ENCODE measurements around the gene FCSK.
A peak's percentile ranks its signal among the peaks of the same experiment; 100 is the strongest.
"Not testable (repeated sequence)": the region's sequence is repeated elsewhere in the genome, so short reads cannot be mapped to it uniquely, and the experiment has no call there.

FCSK gene

GRCh38 chr16:70432356-70432722 lies 22.1 kb upstream of the FCSK start:
- DNase-seq: no peak

- DNase-seq: no peak
These were observed 21.5 kb upstream of the FCSK start for GRCh38 chr16:70432723-70433457.

GRCh38 chr16:70433458-70434103 lies 20.8 kb upstream of the FCSK start:
- no peak for DNase-seq

- no peak for DNase-seq
These were observed 19.7 kb upstream of the FCSK start for GRCh38 chr16:70434484-70435260.

- DNase-seq: no peak
These were observed 17.3 kb upstream of the FCSK start for GRCh38 chr16:70437017-70437581.

GRCh38 chr16:70437582-70438557 lies 16.5 kb upstream of the FCSK start:
- DNase-seq: peak in 1 of 2 experiments; percentile 25

GRCh38 chr16:70438585-70438968 lies 15.8 kb upstream of the FCSK start:
- DNase-seq: no peak

GRCh38 chr16:70438969-70439862 lies 15.2 kb upstream of the FCSK start, which contains the start of gene ST3GAL2:
TSS of gene ST3GAL2 (minus strand) at chr16:70439100. CDS start at chr16:70398530, 40,570 bp downstream.
- peak; percentile 93 to 94 for DNase-seq

GRCh38 chr16:70440009-70440692 lies 14.2 kb upstream of the FCSK start:
- DNase-seq: no peak

- DNase-seq: no peak
These were observed 12.9 kb upstream of the FCSK start for GRCh38 chr16:70441406-70441990.

GRCh38 chr16:70442344-70442743 lies 12.1 kb upstream of the FCSK start:
- DNase-seq: no peak

GRCh38 chr16:70444249-70445063 lies 9.9 kb upstream of the FCSK start:
- DNase-seq: no peak

GRCh38 chr16:70448075-70448474 lies 6.3 kb upstream of the FCSK start:
- DNase-seq: no peak

- DNase-seq: not testable (repeated sequence)
These were observed 4.0 kb upstream of the FCSK start for GRCh38 chr16:70450142-70451003.

GRCh38 chr16:70451004-70451340 lies 3.4 kb upstream of the FCSK start:
- DNase-seq: not testable (repeated sequence)

GRCh38 chr16:70453117-70453891 lies 1.1 kb upstream of the FCSK start:
- DNase-seq: no peak

- no peak for DNase-seq
These were observed 538 bp upstream of the FCSK start for GRCh38 chr16:70453892-70454221.

- no peak for DNase-seq
These were observed 1.5 kb downstream of the FCSK start for GRCh38 chr16:70455910-70456309.

Measured in activated CD4-positive, alpha-beta T cell treated with anti-CD3 and anti-CD28 coated beads, Interleukin-2, amount 50 U/mL, for 48 hours (primary cell).